Activated CD8-positive, alpha-beta memory T cell treated with anti-CD3 and anti-CD28 coated beads, Interleukin-2, amount 50 U/mL, for 48 hours (primary cell): Measurements from ENCODE around the gene DIP2A.

Experiments
- DNase-seq: peaks from one replicate; pipeline ENCODE4 v3.0.0-alpha.2; 2020

The DIP2A gene

DNA sequence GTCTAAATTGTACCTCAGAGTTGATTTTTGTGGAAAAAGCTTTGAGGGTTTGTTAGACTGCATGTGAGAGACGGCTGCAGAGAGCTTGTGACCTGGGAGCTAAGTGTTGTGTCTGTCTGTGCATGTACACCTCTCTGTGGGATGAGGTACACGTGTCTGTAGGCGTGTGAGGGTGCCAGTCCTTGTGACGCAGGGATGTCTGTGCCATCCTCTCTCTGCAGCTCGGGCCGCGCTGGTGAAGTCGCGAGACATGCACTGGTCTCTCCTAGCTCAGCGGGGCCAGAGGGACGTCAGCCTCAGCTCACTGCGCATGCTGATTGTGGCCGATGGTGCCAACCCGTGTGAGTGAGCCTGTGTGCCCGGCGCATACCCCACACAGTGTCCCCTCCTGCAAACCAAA is 79.6 kb downstream of the DIP2A start:
- no peak for DNase-seq

GRCh38 chr21:46538851-46539666 is 80.4 kb downstream of the DIP2A start:
- no peak for DNase-seq

DNA sequence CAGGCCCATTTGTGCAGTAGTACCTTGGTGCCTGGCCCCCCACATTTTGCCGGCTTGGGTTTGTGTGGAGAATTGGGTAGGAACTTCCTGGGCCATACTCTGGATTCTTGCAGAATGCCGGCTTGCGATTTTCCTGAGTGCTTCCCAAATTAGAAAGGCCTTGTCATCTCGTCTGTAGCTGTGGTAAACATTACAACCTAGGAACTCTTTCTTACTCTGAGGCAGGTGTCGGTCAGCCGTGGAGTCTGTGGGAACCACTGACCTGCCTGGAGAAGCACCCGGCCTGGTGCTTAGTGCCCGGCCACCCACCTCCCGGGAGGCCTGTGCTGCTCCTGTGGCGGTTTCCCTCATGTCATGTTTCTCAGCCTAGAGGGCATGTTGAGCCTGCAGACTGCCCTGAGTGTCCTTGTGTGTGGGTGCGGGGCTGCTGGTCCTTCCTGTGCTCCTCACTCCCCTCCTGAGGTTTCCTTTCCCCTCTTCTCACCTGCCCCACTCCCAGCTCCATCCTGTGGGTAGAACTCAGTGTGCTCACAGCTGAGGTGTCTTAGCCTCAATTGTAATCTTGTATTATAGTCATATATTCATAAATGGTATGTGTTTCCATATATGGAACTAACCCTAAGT is 81.5 kb downstream of the DIP2A start:
- no peak for DNase-seq

GRCh38 chr21:46542588-46543124 is 84.0 kb downstream of the DIP2A start:
- no peak for DNase-seq

- DNase-seq: no peak
These were observed 84.6 kb downstream of the DIP2A start for GRCh38 chr21:46543306-46543705.

DNA sequence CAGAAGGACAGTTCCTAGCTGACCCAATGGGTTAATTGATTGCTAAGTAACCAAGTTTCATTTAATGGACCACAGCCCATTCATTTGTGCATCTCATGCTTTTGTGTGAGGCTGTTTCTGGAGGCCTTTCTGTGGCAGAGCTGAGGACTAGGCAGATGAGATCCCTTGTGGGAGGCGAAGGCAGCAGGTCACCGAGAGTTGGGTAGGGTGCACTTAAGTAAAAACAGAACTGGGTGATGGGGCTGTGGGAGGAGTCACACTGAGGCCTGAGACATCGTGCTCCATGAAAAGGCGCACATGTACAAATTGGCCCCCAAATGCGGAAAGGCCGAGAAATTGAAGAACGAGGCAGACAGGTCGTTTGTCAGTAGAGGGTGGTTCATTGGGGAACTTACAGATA is 85.3 kb downstream of the DIP2A start:
- no peak for DNase-seq

- DNase-seq: no peak
These were observed 86.1 kb downstream of the DIP2A start for GRCh38 chr21:46544824-46545223.

GRCh38 chr21:46545363-46545762 is 86.7 kb downstream of the DIP2A start:
- DNase-seq: no peak

DNA sequence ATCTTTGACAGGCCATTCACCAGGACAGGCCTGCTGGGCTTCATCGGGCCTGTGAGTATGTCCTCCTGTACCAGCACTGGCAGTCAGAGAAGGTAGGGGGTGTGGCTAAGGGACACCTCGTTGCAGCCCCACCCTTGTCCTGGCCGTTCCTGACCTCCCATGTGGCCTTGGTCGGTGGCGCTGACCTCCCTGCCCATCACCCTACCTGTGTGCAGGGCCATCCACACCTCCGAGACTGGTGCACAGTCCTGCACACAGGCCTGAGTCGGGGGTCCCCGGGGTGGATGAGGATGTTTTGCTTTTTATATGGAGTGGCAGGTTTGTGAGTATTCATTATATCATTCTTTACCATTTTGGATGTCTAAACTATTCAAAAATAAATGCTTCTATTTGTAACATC is 87.2 kb downstream of the DIP2A start:
- no peak for DNase-seq

- DNase-seq: no peak
These were observed 88.1 kb downstream of the DIP2A start for GRCh38 chr21:46546799-46547198.

- DNase-seq: no peak
These were observed 91.0 kb downstream of the DIP2A start for GRCh38 chr21:46549650-46550049.

- no peak for DNase-seq
These were observed 91.6 kb downstream of the DIP2A start for GRCh38 chr21:46550116-46550941.

- peak; percentile 74 for DNase-seq
These were observed 93.0 kb downstream of the DIP2A start for GRCh38 chr21:46551636-46552241.

- DNase-seq: no peak
These were observed 93.6 kb downstream of the DIP2A start for GRCh38 chr21:46552274-46552673.

DNA sequence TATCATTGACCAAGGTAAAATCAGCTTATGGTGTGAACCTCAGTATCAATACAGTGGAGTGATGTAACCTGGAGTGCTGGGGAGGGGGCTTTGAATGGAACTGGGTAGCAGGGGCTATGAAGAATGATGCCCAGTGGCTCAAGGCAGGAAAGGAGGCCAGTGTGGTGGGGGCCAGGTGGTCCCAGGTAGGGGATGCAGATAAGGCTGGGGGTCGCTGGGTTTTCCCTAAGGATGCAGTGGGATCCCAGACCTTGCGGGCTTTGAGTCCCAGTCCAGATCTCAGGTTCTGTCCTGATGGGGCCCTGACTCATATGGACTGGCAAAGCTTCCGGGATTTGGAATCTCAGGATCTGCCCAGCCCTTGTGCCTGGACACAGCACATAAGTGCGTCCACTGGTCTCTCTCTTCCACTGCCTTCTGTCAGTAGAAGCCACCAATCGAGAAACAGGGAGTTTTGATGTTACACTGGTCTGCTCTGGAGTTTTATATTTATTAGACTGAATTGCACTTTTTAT is 94.2 kb downstream of the DIP2A start:
- DNase-seq: no peak

DNA sequence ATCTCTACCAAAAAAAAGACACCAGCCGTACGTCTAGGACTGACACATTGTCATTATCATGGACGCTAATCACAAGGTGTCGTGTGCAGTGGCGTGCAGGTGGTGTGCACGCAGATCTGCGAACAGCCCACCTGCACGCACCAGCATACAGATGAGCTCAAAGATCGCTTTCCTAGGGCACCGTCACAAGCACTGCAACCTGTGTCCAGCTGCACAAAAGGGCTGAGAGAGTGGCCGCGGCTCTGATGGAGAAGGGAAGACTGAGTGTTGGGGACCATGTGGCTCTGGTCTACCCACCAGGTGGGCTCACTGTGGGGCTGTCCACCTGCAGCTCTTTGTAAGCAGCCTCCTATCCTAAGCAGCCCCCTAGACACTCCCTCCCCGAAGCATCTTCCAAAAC is 95.3 kb downstream of the DIP2A start:
- no peak for DNase-seq

DNA sequence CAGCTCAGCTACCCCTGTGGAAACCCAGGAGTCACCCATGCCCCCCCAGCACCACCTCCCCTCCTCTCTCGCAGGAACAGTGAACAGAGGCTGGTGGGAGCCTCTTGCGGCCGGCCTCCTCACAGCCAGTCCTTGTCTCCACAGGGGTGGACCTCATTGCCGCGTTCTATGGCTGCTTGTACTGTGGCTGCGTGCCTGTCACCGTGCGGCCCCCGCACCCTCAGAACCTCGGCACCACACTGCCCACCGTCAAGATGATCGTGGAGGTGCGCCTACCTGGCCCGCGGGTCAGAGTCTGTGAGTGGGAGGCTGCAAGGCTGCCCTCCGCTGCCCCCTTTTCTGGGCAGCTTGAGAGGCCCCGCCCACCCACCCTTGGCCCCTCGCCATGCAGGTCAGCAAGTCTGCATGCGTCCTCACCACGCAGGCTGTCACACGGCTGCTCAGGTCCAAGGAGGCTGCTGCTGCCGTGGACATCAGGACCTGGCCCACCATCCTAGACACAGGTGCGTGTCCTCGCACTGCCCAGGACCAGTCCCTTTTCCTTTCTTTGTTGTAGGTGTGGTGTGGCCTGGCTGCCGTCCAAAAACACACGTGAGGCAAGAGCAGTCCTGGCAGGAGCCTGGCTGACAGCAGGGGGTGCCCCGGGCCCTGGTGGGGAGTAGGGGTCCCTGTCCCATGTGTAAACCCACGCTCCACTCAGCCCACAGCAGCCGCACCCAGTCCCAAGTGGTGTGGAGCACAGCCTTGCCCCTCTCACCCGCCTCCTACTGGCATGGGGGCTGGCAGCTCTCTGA is 95.9 kb downstream of the DIP2A start:
- DNase-seq: no peak

DNA sequence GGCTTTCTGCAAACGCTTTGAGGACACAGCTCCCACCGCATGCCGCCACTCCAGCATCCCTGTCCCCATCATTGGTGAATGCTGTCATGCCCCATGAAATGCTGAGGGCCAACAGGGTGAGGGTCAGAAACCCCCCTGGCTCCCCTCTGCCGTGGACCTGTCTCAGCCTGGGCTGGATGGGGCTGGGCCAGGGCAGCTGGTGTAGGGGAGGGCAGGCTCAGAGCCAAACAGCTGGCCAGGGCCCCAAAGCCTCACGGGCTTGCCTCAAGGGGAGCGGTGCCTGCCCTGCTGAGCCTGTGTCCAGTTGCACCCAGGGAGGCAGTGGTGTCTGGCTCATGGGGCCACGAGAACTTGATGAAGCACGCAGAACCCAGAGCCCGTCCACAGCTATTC is 96.5 kb downstream of the DIP2A start:
- DNase-seq: no peak

DNA sequence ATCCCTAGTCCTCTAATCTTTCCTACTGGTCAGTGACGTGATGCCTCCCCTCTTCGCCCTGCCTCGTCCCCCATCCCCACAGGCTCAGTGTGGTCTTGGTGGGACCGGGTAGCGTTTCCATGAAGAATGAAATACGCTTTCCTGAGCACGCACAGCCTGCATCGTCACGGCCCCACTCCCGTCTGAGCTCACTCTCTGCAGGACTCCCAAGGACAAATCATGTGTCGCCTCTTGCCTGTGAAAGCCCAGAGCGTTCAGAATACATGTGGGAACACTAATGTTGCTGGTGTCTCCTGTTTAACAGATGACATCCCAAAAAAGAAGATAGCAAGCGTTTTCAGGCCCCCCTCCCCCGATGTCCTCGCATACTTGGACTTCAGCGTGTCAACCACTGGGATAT is 97.0 kb downstream of the DIP2A start:
- no peak for DNase-seq

DNA sequence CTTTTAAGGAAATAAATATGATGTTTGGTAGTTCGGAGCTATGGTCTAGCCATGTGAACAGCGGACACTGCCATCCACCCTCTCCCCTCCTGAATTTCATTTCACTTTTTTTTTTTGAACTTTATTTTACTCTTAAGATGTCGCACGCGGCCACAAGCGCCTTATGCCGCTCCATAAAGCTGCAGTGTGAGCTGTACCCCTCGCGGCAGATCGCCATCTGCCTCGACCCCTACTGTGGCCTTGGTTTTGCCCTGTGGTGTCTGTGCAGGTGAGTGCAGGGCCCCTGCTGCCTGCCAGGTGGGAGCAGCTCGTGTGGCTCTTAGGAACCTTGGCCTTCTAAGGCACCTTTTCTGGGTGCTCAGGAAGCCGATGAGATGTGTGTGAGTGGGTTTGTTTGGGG is 98.1 kb downstream of the DIP2A start:
- DNase-seq: peak; percentile 42

DNA sequence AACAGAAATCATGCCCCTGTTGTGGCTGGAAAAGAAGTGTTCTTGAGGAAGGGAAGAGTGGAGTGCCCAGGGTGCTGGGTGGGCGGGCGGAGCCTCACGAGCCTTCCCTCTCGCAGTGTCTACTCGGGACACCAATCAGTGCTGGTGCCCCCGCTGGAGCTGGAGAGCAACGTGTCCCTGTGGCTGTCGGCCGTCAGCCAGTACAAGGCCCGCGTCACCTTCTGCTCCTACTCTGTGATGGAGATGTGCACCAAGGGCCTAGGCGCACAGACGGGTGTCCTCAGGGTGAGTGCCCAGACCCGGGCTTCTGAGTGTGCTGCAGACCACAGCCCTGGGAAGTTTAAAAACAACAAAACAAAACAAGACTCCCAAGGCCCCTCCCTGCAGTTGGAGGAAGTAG is 98.8 kb downstream of the DIP2A start:
- DNase-seq: no peak

DNA sequence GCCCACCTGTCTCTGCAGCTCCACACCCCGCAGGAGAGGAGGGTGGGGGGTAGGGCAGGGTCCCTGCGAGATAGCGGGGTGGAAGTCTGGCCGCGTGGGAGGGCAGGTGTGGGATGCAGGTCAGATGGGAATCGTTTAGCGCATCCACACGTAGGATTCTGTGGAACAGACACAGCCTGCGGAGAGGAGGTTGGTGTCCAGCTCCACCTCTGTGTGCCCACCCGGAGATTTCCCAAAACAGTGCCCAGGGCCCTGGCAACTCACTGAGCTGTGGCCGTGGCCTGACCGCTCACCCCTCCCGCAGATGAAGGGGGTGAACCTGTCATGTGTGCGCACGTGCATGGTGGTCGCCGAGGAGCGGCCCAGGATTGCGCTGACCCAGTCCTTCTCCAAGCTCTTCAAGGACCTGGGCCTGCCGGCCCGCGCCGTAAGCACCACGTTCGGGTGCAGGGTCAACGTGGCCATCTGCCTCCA is 99.3 kb downstream of the DIP2A start:
- peak; percentile 51 for DNase-seq
